ENCODE results near the gene CCDC154.

The CCDC154 gene

DNA sequence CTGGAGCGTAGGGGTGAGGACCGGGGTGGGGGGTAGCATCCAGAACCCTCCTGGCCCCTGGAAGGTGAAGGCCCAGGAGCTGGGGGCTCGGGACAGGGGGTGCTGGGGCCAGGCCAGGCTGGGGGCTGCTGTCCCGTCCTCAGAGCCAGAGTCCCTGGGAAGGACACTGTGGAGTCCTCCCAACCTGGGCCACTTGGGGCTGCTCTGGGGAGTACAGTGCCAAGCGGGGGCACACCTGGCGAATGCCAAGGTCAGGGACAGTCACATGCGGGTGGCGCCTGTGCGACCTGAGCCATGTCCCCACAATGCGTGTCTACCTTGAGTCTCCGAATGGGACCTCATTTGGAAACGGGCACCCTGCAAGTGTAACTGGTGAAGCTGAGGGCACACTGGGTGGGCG, 14.7 kb downstream of the CCDC154 start:
- DNase-seq: no peak
- in situ Hi-C loops (cut with MboI; ENCODE audit: low pct_unique_long_range_greater_than_20kb, low sequenced_read_pairs): loop anchor here (10.0 kb wide), 1 partner anchor 135 kb away; no protein-coding TSS in a partner anchor

DNA sequence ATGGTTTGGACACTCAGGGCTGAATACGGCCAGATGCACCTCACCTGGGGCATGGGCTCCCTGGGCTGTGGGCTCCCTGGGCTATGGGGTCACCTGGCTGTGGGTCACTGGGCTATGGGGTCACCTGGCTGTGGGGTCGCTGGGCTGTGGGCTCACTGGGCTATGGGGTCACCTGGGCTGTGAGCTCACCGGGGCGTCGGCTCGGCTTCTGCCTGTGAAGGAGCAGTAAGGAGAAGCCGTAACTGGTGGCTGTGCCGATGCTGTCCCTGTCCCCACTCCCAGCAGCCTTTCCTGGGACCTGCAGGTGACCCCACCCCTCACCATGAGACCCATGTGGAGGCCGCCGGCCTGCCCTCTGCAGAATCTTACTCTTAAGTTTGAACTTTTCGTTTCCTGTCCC, 15.3 kb downstream of the CCDC154 start:
- no peak for DNase-seq
- in situ Hi-C loops (cut with MboI; ENCODE audit: low pct_unique_long_range_greater_than_20kb, low sequenced_read_pairs): loop anchor here (10.0 kb wide), 1 partner anchor 136 kb away; no protein-coding TSS in a partner anchor

DNA sequence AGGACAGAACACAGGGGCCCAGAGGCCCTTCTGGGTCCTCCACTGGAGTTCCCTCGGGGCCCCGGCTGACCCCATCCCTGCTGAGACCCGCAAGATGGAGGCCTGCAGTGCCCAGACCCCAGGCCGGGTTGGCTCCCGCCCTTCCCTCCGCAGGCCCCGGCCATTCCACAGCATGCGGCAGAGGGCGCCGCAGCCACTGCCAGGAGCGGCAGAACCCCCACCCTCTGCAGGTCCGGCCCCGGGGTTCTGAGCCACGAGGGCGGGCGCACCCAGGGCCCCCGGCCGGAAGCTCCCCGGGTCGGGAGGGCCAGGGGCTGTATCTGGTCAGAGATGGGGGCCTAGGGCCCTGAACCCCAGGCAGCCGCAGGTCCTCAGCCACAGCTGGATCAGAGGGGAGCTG, 15.8 kb downstream of the CCDC154 start:
- DNase-seq: peak; percentile 66
- in situ Hi-C loops (cut with MboI; ENCODE audit: low pct_unique_long_range_greater_than_20kb, low sequenced_read_pairs): loop anchor here (10.0 kb wide), 1 partner anchor 136 kb away; no protein-coding TSS in a partner anchor

DNA sequence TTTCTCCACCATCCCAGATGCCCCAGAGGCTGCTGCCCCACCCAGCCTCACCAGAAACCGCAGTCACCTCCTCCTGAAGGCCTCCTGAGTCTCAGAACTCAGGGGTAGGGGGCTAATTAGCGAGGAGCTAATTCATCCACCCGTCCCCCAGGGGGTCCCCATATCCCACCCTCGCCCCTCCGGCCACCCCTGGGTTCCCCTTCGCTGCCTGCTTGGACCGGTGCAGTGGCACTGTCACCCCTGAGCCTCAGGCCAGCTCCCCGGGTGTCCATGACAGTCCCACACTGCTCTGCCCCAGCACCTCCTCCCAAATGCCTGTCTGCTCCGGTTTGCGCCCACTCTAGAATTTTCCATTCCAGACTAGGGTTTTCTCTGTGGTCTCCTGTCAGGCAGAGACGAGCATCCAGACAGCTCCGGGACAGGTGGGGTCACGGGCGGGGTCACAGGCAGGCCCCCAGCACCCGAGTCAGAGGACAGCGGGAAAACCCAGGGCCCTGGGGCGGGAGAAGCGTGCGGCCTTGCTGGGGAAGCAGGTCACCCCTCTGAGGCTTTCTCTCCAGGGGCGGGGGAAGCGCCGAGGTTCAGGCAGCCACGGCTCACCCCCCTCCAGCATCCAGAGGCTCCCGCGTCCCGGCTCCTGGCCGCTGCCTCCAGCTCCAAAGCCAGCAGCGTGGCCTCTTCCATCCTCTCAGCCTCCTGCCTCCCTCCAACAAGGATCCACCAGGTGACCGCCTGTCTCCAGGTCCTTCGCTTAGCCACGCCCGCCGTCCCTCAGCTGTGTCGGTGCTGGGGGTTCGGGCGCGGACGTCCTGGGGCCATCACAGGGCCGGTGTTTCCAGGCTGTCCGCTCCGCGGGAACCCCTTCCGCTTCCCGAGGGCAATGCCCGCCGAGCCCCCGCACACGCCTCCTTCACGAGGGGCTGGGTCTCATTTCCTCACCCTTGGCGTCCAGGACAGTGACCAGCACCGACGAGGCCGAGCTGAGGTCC, 16.6 kb downstream of the CCDC154 start:
- in situ Hi-C loops (cut with MboI; ENCODE audit: low pct_unique_long_range_greater_than_20kb, low sequenced_read_pairs): loop anchor here (10.0 kb wide), 1 partner anchor 137 kb away; no protein-coding TSS in a partner anchor
- DNase-seq: no peak

DNA sequence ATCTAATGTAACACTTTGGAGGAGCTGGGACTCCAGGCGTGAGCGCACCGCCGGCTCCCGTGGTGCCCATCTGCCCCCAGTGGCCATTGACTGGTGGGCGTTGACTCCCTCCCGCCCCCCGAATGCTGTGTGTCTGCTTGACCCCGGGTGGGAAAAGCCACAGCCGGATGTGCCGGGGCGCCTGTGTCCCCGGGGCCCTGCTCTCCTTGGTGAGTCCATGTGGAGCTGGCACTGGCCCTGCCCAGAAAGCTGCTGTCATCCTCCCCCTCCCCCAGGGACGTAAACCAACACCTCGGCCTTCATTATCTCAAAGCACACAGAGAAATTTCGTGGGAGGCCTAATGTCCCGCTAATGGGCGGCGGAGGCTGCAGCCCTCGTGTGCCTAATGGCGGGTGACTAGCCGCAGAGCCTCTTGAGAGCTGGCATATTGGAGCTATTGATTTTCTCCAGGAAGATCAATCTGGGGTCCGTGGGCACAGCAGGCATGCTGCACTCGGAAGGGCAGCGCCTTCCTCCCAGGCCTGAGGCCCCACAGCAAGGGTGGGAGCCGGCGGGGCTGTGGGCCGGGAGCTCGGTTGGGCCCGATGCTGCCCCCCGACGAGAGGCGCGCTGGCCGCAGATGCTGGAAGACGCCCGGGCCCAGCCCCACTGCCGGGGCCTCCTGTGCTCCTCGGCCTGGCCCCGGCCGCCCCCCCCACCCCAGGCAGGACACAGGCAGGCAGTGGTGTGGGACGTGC, 17.5 kb downstream of the CCDC154 start:
- no peak for DNase-seq
- in situ Hi-C loops (cut with MboI; ENCODE audit: low pct_unique_long_range_greater_than_20kb, low sequenced_read_pairs): loop anchor here (10.0 kb wide), 1 partner anchor 138 kb away; no protein-coding TSS in a partner anchor

DNA sequence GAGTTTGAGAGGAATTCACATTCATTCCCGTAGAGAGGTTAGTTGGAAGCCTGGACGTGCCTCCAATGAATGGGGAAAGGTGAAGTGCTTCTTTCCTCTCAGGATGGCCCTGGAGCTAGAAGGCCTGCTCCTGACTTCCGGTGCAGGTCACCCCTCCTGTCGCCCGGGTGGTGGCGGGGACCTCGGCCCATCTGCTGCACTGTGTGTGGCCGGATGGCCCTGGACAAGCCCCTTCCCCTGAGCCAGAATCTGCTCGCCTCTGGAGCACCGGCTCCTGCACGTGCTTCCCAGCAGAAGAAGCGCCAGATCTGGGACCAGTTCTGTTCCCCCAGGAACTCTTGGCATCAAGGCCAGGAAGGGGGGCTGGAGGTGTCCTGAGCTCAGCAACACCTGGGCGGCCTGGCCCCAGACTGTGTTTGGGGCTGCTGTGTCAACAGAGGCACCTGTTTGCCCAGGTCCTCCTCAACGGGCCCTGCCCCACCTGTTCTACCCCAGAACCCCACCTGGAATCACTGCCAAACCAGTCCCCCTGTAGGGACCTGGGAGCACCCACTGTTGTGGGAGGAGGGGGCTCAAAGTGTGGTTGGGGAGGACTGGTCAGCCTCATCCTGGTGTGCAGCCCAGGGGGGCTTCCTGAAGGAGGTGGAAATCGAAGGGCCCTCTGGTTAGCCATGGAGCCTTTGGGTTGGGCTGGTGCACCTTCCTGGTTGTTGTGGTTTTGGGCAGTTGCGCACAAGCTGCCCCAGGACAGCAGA, 18.6 kb downstream of the CCDC154 start:
- no peak for DNase-seq
- in situ Hi-C loops (cut with MboI; ENCODE audit: low pct_unique_long_range_greater_than_20kb, low sequenced_read_pairs): loop anchor here (10.0 kb wide), 1 partner anchor 139 kb away; no protein-coding TSS in a partner anchor

DNA sequence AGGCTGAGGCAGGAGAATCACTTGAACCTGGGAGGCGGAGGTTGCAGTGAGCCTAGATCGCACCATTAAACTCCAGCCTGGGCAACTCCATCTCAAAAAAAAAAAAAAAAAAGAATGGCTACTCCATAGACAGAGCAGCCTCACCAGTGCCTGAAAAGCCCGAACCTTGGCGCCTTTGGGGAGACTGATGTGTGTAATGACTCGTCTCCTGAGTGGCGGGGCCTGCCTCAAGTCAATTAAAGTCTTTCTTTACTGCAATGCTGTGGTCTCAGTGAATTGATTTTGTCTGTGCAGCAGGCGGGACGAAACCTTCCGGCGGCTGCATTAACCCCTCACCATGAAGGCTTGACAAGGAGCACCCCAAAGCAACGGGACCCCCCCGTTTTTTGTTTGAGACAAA, 20.3 kb downstream of the CCDC154 start:
- in situ Hi-C loops (cut with MboI; ENCODE audit: low pct_unique_long_range_greater_than_20kb, low sequenced_read_pairs): loop anchor here (10.0 kb wide), 1 partner anchor 141 kb away; no protein-coding TSS in a partner anchor
- DNase-seq: no peak

DNA sequence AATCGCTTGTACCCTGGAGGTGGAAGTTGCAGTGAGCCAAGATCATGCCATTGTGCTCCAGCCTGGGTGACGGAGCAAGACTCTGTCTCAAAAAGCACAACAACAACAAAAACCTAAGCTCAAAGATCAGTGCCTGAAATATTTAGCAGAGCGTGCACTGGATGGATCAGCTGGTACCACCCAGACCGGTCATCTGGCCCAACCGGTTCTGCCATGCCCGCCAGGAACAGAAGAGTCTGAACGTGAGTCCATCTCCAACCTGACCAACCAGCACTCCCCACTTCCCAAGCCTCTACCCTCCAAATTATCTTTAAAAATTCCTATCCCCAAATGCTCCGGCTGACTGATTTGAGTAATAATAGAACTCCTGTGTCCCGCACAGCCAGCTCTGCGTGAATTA, 22.3 kb downstream of the CCDC154 start:
- in situ Hi-C loops (cut with MboI; ENCODE audit: low pct_unique_long_range_greater_than_20kb, low sequenced_read_pairs): loop anchor here (10.0 kb wide), 1 partner anchor 143 kb away; no protein-coding TSS in a partner anchor
- no peak for DNase-seq

DNA sequence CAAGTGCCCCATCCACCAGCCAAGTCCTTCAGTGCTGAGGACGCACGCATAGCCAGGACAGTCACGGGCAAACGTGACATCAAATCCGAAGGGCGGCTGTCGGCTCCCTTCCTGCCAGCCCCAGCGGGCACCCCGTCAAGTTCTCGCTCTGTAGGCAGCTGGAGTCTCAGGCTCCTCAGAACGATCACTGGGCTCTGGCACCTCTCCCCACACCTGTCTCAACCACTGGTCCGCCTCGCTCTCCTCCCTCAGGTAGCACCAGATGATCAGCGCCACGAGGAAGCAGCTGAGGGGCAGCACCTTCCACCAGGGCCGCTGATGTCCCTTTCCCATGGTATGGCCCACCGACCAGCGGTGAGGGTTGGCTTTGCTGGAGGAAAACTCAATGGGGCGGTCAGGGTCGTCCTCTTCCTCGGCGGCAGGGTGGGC, 24.2 kb downstream of the CCDC154 start:
- in situ Hi-C loops (cut with MboI; ENCODE audit: low pct_unique_long_range_greater_than_20kb, low sequenced_read_pairs): loop anchor here (10.0 kb wide), 1 partner anchor 145 kb away; no protein-coding TSS in a partner anchor
- no peak for DNase-seq

DNA sequence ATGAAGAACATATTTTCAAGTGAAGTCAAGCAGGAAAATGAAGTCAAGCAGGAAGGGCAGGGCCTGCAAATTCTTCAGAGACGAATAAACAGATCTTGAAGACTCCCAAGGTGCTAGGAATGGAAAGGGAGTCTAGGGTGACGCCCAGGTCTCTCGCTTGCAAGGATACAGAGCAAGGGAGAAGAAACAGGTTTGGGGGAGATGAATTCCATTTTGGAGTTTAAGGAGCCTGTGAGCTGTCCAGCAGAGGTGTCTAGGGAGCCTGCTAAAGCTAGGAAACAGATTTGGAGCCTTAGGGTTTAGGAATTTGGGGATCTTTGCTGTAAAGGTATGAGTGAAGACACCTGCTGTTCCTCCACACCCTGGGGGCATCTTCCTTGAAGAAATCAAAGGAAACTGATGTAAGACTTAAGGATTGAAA, 27.8 kb downstream of the CCDC154 start:
- in situ Hi-C loops (cut with MboI; ENCODE audit: low pct_unique_long_range_greater_than_20kb, low sequenced_read_pairs): no loop called here
- DNase-seq: no peak

DNA sequence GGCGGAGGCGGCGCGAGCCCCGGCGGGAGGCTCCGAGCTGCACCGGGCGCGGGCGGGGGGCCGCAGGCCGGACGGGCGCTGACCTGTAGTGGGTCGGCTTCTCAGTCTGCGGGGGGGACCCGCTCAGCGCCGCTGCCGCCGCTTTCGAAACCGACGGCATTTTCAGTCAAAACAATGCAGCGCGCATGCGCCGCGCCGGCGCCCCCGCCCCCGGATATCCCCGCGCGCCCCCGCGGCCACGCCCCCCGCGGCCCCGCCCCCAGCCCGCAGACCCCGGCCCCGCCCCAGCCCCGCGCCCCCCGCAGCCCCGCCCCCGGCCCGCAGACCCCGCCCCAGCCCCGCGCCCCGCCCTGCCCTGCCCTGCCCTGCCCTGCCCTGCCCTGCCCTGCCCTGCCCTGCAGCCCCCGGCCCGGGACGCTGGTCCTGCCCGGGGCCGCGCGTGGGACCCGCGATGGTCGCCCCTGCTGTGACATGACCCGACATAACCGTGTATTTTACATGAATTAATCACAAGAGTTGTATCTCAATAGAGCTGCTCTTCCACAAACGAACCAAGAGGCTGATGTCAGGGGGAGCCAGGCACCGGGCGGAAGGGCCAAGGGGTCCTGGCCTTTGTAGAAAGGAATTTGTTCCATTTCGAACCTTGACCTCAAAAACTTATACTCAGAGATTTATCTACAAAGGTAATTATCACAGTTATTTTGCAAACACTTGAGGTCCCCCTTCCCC, 29.7 kb downstream of the CCDC154 start, which contains the start of gene UNKL:
UNKL (minus strand) TSS at position 173 of the 729 bp plus-strand sequence; CDS start at position 160, 13 bp downstream.
- DNase-seq: peak; percentile 31
- in situ Hi-C loops (cut with MboI; ENCODE audit: low pct_unique_long_range_greater_than_20kb, low sequenced_read_pairs): no loop called here

DNA sequence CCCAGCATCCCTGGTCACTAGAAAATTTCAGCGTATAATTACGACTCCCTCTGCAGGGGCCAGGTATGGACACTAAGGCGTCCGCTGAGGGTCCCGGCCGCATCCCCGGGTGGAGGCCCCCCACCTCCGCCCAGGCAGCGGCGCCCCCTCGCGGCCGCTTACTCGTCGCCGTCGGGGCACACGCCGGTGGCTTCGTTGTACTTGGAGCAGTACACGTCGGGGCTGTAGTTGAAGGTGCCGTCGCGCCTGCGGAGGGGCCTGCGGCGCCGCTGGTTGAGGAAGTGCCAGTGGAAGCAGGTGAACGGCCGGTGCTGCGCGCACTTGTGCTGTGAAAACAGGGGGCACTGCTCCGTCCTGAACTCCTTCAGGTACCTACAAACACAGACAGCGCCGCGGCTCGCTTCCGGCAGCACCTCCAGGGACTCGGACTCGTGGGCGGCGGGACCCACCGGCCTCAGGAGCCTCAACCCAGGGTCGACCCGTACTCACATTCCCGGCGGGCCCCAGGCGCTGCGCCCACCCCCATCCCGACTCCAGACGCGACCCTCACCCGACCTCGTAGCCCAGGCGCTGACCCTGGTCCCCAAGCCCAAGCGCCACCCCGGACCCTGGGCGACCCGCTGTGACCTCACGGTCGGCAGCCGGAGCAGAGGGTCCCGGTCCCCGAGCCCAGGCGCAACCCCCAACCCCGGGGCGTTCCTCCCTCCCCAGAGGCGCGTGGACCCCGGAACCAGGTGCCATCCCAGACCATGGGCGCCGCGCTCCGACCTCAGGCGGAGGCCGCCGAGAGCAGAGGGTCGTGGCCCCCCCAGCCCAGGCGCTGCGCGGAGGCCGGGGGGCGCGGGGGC, 30.4 kb downstream of the CCDC154 start:
- DNase-seq: peak; percentile 76
- in situ Hi-C loops (cut with MboI; ENCODE audit: low pct_unique_long_range_greater_than_20kb, low sequenced_read_pairs): no loop called here

DNA sequence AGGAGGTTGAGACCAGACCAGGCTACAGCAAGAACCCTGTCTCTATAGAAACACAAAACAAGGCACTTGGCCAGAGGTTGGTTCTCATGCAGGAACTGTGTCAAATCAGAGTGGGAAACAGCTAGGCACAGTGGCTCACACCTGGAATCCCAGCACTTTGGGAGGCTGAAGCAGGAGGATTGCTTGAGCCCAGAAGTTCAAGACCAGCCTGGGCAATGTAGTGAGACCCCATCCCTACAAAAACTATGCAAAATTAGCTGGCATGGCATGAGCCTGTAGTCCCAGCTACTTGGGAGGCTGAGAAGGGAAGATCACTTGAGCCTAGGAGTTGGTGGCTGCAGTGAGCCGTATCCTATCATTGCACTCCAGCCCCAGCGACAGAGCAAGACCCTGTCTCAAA, 31.5 kb downstream of the CCDC154 start:
- no peak for DNase-seq
- in situ Hi-C loops (cut with MboI; ENCODE audit: low pct_unique_long_range_greater_than_20kb, low sequenced_read_pairs): no loop called here

DNA sequence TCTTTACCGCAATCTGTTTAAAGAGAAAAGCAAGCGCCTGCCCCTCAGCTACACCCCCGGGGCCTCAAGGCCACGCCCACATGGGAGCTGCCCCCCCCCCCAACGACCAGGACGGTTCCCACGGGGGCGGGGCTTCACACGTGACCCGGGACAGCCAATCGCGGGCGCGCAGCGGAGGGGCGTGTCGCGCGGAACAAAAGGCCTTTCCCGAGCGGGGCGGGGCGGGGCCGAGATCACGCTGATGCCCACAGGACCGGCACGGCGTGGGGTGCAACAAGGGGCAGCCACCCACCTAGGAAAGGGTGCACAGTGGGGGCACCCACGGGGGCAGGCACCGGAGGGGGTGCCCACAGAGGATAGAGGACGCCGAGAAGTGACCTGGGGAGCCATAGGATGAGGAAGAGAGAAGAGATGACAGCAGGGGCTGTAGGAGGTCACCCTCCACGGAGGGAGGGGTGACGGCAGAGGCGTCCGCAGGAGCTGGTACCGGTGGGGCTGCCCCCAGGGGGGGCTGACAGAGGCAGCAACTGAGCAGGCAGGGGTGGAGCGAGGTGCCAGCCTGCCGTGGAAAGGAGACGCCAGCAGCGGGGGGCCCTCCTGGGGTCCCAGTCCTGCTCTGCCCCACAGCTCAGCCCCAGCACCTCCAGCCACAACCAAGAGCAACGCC, 36.1 kb downstream of the CCDC154 start:
- in situ Hi-C loops (cut with MboI; ENCODE audit: low pct_unique_long_range_greater_than_20kb, low sequenced_read_pairs): no loop called here
- DNase-seq: peak; percentile 92

DNA sequence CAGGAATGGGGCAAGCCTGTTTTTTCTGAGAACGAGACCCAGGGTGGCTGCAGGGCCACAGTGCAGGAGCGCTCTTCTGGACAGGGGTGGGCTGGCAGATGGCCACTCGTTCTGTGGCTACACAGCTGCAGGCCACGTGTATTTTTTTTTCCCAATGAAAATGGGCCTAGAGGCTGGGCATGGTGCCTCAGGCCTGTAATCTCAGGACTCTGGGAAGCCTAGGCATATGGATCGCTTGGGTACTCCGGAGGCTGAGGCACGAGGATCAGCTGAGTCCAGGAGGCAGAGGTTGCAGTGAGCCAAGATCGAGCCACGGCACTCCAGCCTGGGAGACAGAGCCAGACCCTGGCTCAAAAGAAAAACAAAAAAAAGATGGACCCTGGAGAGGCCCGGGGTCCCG, 36.6 kb downstream of the CCDC154 start:
- no peak for DNase-seq
- in situ Hi-C loops (cut with MboI; ENCODE audit: low pct_unique_long_range_greater_than_20kb, low sequenced_read_pairs): no loop called here

DNA sequence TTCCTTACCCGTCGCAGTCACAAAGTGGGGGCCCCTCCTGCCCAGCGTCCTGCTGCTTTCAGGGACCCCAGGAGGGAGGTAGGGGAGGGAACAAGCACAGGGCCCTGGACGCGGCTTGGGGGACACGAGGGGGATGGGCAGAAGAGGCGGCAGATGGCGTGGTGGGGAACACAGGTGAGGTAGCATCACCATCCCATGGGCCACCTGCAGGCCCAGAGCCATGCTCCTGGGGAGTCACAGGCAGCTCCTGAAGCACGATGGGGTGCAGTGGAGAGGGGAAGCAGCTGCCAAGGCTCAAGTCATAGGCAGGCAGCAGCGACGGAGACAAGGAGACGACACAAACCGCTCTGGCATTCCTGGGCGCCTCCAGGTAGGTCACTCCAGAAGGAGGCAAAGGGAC, 40.6 kb downstream of the CCDC154 start:
- in situ Hi-C loops (cut with MboI; ENCODE audit: low pct_unique_long_range_greater_than_20kb, low sequenced_read_pairs): no loop called here
- no peak for DNase-seq

DNA sequence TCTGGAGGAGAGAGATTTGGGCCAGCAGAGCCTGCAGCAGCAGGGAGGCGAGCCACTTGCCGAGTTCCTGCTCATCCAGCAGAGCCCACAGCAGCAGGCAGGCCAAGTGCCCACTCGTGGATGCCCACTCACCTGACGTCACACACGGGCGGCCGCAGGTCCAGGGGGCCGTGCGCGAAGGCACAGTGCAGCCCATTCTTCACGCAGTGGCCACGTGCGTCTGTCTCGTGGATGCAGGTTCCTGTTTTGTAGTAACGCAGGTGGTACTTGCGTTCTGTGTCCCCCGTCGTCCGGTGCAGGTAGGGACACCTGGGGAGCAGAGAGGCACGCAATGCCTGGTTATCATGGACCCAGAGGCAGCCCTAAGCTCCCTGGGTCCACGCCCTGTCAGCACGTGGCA, 41.3 kb downstream of the CCDC154 start:
- in situ Hi-C loops (cut with MboI; ENCODE audit: low pct_unique_long_range_greater_than_20kb, low sequenced_read_pairs): no loop called here
- no peak for DNase-seq
